Posterior cingulate gyrus (tissue), 11 donors: ENCODE measurements around the gene CYP21A2.
"Not testable (repeated sequence)": the region's sequence is repeated elsewhere in the genome, so short reads cannot be mapped to it uniquely, and the experiment has no call there.

ENCODE experiments used
- DNase-seq, 10 donors: peaks; one replicate each; pipeline versions ENCODE4 v3.0.0 to v3.0.0-alpha.2; 2020 to 2021; ENCODE audit warnings: mixed read lengths in 3 of 10
- intact Hi-C: fragments of 100-400 bp; cut with DNase I; formaldehyde crosslinking; loops from one replicate; pipeline ENCODE4 v1.15.1; 2023

Gene CYP21A2

DNA sequence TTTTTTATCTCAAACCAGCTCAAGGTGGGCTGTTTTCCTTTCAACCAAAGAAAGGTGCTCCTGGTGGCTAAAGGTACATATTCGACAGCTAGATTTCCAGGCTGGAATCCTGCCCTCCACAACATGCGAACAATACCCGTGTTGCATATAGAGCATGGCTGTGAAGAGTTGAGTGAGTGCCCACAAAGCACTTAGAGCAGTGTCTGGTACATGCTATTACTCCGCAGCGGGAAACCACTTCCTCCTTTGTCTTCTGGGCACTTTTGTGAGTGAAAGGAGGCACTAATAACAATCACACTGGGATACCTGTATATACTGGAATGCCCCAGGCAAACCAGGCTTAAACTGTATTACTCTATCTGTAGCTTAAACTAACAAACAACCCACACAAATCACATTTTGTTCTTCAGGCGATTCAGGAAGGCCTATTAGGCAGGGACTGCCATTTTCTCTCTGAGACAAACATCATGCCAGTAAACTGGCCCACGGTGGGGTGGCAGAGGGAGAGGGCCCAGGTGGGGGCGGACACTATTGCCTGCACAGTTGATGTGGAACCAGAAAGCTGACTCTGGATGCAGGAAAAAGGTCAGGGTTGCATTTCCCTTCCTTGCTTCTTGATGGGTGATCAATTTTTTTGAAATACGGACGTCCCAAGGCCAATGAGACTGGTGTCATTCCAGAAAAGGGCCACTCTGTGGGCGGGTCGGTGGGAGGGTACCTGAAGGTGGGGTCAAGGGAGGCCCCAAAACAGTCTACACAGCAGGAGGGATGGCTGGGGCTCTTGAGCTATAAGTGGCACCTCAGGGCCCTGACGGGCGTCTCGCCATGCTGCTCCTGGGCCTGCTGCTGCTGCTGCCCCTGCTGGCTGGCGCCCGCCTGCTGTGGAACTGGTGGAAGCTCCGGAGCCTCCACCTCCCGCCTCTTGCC, at the start of gene CYP21A2:
TSS of gene CYP21A2 (plus strand) at position 818 of the 927 bp plus-strand sequence. CDS start at position 826, 8 bp downstream.
- peak in 2 of 10 donors; percentile 13 to 37 for DNase-seq
- intact Hi-C loops, result not testable (repeated sequence)

- intact Hi-C loops, DNase-seq: not testable (repeated sequence)
Measured at GRCh38 chr6:31989363-31989762, 48.9 kb upstream of the CYP21A2 start.

DNA sequence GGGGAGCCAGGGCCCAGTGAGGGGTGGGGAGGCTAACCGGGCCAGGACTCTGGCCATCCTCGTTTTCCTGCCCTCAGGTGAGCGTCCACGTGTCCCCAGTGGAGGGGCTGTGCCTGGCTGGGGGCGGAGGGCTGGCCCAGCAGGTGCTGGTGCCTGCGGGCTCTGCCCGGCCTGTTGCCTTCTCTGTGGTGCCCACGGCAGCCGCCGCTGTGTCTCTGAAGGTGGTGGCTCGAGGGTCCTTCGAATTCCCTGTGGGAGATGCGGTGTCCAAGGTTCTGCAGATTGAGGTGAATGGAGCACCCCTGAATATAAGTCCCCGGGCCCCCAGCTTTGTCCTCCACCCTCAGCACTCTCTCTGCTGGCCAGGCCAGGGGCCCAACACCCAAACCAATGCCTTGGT, 43.8 kb upstream of the CYP21A2 start:
- DNase-seq, result peak in 1 of 10 donors; percentile 18
- intact Hi-C loops, result not testable (repeated sequence)

GRCh38 chr6:31996385-31996784, 41.8 kb upstream of the CYP21A2 start:
- DNase-seq, result peak in 1 of 10 donors; percentile 13
- intact Hi-C loops, result not testable (repeated sequence)

GRCh38 chr6:32002546-32003268, 35.5 kb upstream of the CYP21A2 start:
- intact Hi-C loops, DNase-seq: not testable (repeated sequence)

DNA sequence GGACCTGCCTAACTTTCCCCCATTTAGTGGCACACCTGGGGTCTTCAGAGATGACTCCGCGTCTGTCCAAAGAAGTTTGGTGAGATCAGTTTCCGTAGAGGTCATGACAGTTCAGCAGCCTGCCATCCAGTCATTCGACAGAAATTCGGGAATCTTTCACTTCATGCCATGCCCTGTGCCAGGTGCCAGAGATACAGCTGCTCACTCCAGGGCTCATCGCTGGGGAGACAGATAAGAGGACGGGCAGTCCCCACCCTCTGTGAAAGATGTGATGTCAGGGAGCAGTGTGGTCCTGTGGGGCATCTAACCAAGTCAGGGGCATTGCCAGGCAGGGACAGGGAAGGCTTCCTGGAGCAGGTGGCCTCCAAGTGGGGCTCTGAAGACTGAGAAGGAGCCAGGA, 34.9 kb upstream of the CYP21A2 start:
- DNase-seq, intact Hi-C loops: not testable (repeated sequence)

- intact Hi-C loops, DNase-seq: not testable (repeated sequence)
Measured at GRCh38 chr6:32004393-32004792, 33.8 kb upstream of the CYP21A2 start.

DNA sequence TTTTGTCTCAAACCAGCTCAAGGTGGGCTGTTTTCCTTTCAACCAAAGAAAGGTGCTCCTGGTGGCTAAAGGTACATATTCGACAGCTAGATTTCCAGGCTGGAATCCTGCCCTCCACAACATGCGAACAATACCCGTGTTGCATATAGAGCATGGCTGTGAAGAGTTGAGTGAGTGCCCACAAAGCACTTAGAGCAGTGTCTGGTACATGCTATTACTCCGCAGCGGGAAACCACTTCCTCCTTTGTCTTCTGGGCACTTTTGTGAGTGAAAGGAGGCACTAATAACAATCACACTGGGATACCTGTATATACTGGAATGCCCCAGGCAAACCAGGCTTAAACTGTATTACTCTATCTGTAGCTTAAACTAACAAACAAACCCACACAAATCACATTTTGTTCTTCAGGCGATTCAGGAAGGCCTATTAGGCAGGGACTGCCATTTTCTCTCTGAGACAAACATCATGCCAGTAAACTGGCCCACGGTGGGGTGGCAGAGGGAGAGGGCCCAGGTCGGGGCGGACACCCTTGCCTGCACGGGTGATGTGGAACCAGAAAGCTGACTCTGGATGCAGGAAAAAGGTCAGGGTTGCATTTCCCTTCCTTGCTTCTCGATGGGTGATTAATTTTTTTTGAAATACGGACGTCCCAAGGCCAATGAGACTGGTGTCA, 33.2 kb upstream of the CYP21A2 start:
- peak in 1 of 10 donors; percentile 17 for DNase-seq
- intact Hi-C loops, result not testable (repeated sequence)

DNA sequence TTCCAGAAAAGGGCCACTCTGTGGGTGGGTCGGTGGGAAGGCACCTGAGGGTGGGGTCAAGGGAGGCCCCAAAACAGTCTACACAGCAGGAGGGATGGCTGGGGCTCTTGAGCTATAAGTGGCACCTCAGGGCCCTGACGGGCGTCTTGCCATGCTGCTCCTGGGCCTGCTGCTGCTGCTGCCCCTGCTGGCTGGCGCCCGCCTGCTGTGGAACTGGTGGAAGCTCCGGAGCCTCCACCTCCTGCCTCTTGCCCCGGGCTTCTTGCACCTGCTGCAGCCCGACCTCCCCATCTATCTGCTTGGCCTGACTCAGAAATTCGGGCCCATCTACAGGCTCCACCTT, 32.7 kb upstream of the CYP21A2 start:
- peak in 2 of 10 donors; percentile 6 to 34 for DNase-seq
- intact Hi-C loops, result not testable (repeated sequence)

- DNase-seq, intact Hi-C loops: not testable (repeated sequence)
Measured at GRCh38 chr6:32005991-32006529, 32.2 kb upstream of the CYP21A2 start.

DNA sequence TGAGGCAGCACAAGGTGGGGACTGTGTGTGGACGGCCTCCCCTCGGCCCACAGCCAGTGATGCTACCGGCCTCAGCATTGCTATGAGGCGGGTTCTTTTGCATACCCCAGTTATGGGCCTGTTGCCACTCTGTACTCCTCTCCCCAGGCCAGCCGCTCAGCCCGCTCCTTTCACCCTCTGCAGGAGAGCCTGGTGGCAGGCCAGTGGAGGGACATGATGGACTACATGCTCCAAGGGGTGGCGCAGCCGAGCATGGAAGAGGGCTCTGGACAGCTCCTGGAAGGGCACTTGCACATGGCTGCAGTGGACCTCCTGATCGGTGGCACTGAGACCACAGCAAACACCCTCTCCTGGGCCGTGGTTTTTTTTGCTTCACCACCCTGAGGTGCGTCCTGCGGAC, 31.1 kb upstream of the CYP21A2 start:
- intact Hi-C loops, result not testable (repeated sequence)
- peak in 1 of 10 donors; percentile 16 for DNase-seq

GRCh38 chr6:32008037-32008436, 30.2 kb upstream of the CYP21A2 start:
- intact Hi-C loops, result not testable (repeated sequence)
- DNase-seq, result peak in 1 of 10 donors; percentile 40

GRCh38 chr6:32008616-32009015, 29.6 kb upstream of the CYP21A2 start:
- peak in 1 of 10 donors; percentile 5 for DNase-seq
- intact Hi-C loops, result not testable (repeated sequence)

GRCh38 chr6:32009537-32009936, 28.7 kb upstream of the CYP21A2 start:
- DNase-seq, intact Hi-C loops: not testable (repeated sequence)

DNA sequence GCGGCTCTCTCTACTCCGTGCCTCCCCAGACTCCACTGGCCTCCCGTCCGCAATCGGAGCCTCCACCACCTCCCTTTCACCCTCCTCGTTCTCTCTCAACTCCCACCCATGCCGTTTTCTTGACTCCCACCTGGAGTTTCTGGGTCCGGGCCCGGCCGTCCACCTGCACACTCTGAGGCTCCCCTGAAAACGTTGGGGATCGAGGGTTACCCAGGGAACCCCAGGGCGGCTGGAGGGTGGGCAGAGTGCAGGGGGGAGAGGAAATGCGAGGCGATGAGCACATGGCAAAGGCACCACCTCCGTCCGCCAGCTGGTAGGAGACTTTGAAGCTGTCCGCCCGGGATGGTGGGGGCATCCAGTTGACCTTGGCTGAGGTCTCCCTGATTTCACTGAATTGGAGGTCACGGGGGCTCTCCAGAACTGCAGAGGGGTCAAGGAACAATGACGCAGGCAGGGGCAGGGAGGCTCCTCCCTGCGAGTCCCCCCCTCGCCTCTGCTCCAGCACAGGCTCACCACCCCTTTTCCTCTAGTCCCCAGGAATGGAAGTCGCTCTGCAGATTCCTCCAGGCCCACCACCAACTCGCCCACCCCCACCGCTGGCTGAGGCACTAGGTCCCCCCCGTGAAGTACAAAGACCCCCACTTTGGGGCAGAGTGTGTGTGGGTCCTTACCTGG, 27.2 kb upstream of the CYP21A2 start:
- intact Hi-C loops, result not testable (repeated sequence)
- peak in 1 of 10 donors; percentile 5 for DNase-seq

GRCh38 chr6:32012941-32013617, 25.1 kb upstream of the CYP21A2 start:
- intact Hi-C loops, result not testable (repeated sequence)
- peak in 2 of 10 donors; percentile 7 to 26 for DNase-seq

- intact Hi-C loops, DNase-seq: not testable (repeated sequence)
Measured at GRCh38 chr6:32013738-32014137, 24.5 kb upstream of the CYP21A2 start.

DNA sequence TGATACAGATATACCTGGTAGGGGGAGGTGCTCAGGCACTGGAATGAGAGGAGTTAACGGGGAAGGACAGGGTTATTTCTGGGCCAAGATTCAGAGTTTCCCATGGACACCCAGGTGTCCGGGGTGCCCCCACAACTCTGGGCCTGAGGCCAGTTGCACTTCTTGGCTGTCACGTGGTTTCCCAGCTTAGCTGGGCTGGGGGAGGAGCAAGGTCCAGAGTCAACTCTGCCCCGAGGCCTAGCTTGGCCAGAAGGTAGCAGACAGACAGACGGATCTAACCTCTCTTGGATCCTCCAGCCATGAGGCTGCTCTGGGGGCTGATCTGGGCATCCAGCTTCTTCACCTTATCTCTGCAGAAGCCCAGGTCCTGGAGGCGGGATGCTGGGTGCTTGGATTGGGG, 23.7 kb upstream of the CYP21A2 start, which contains the start of gene C4B:
TSS of gene C4B (plus strand) at position 249 of the 400 bp plus-strand sequence. CDS start at position 300, 51 bp downstream.
- DNase-seq, intact Hi-C loops: not testable (repeated sequence)

GRCh38 chr6:32022100-32022499, 16.1 kb upstream of the CYP21A2 start:
- DNase-seq, intact Hi-C loops: not testable (repeated sequence)
